Mucosa of descending colon (tissue), 3 donors: ENCODE data around the gene EZR. TPM values are rescaled to one million over a fixed set of nuclear protein-coding genes. Genes with fewer than 3 reads are reported as not detected.

ENCODE experiments used
- ATAC-seq: fragments of 200-7000 bp; cut with Tn5 transposase; one replicate; pipeline ENCODE4 v1.9.1; 2020; ENCODE audit warnings: mild to moderate bottlenecking, moderate library complexity
- DNase-seq, 3 donors: peaks; one replicate each; pipeline ENCODE4 v3.0.0-alpha.2; 2020
- H3K36me3 ChIP-seq: fragments of 200-600 bp; one replicate; pipeline ENCODE4 v1.8.0; 2021; ENCODE audit warnings: low read depth, mild to moderate bottlenecking
- H3K4me1 ChIP-seq: fragments of 200-600 bp; one replicate; pipeline ENCODE4 v1.8.0; 2021; ENCODE audit warnings: low read depth, mild to moderate bottlenecking
- H3K4me3 ChIP-seq: fragments of 200-600 bp; one replicate; pipeline ENCODE4 v1.8.0; 2021; ENCODE audit warnings: mild to moderate bottlenecking
- H3K9me3 ChIP-seq: fragments of 200-600 bp; one replicate; pipeline ENCODE4 v1.8.0; 2021; ENCODE audit warnings: mild to moderate bottlenecking
- intact Hi-C, 2 donors: fragments of 100-400 bp; cut with DNase I in 1 of 2; cut with micrococcal nuclease in 1 of 2; formaldehyde crosslinking; loops; one replicate each; pipeline versions ENCODE4 v1.11.0 to v1.11.1; 2022; cut with DNase I, micrococcal nuclease
- total RNA-seq, 3 donors: library from RNA; stranded (reverse); fragmentation: NEBNext Ultra II Directional in 2 of 3; extraction: Animal tissue kit (Norgen Biotek cat#: 25700) in 2 of 3; gene quantifications; one replicate each; pipeline versions ENCODE4 v1.2.1 to v1.2.4, GENCODE V29; 2021 to 2023
- TF ChIP-seq, protein P1 (sequence below): fragments of 200-600 bp; IDR thresholded peaks from one replicate; pipeline ENCODE4 v1.8.0; 2022; ENCODE audit warnings: antibody characterized with exemption, mild to moderate bottlenecking
- donor health status: DM: no; HTN: no; CAD: no; lungs with moderate emphysema.
- donor health status: DM: no; HTN: no; CAD: no.
- donor health status: DM: no; HTN: yes; CAD: no.

Gene EZR
- total RNA-seq, 3 donors from 2014 or later: 220 to 421 (median 334) TPM

DNA sequence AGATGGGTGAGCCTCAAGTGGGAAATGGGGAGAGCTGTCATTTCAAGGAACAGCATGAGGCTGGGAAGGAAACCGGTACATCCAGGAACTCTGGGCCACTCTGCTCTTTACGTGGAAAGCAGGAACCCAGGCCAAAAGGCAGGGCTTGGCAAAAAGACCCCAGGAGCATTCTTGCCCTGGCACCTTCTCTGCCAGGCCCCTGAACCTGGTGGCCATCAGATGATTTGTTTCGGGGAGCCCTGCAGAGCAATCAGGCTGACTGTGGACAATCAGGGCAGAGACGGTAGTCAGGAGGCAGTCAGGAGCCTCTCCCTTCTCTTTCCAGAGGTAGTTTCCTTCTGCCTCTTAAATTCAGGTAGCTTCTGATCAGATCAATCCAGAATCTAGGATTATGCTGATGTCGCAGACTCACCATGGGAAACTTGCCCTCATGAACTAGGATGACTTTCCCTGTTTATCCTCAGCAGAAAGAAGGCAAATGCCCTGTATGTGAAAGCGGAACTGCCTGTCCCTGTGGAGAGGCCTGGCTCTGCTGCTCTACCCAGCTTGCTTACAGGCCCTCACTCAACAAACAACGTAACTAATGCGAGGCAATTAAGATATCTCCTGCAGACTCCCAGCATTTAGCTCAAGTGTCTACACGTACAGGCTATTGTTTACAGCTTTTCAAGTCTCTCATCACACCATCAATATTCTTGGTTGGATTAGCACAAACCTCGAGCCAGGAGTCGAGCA lies 36.6 kb downstream of the EZR start:
- intact Hi-C loops: no loop called here
- no peak overlapping the region for H3K4me3 ChIP-seq
- peaks cover 29% of the 10 kb centered on the region for H3K4me1 ChIP-seq
- ATAC-seq: no peak
- TF ChIP-seq, protein P1, sequence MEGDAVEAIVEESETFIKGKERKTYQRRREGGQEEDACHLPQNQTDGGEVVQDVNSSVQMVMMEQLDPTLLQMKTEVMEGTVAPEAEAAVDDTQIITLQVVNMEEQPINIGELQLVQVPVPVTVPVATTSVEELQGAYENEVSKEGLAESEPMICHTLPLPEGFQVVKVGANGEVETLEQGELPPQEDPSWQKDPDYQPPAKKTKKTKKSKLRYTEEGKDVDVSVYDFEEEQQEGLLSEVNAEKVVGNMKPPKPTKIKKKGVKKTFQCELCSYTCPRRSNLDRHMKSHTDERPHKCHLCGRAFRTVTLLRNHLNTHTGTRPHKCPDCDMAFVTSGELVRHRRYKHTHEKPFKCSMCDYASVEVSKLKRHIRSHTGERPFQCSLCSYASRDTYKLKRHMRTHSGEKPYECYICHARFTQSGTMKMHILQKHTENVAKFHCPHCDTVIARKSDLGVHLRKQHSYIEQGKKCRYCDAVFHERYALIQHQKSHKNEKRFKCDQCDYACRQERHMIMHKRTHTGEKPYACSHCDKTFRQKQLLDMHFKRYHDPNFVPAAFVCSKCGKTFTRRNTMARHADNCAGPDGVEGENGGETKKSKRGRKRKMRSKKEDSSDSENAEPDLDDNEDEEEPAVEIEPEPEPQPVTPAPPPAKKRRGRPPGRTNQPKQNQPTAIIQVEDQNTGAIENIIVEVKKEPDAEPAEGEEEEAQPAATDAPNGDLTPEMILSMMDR: no peak
- peak in 1 of 3 donors; percentile 19 for DNase-seq
- peaks cover 19% of the 10 kb centered on the region for H3K36me3 ChIP-seq
- H3K9me3 ChIP-seq: no peaks in the 10 kb centered on the region

DNA sequence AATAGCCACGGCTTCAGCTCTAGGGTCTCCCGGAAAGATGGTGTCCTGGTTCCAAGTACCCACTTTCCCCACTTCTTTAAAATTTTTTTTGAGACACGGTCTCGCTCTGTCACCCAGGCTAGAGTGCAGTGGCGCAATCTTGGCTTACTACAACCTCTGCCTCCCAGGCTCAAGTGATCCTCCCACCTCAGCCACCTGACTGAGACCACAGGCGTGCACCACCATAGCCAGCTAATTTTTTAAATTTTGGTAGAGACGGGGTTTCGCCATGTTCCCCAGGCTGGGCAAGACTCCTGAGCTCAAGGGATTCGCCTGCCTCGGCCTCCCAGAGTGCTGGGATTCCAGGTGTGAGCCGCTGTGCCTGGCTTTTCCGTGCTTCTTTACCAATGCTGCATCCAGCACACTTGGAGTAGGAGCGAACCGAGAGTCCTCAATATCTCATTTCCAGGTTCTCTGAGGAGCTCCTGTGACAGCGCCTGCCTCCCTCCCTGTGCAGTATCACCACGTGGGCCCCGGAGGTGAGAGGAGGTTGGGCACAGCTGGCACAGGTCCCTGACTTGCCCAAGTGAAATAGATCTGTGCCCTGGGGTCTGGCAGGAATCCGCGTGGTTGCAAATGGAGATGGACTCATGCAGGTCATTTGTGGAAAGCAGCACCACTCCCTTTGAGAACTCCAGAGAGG lies 37.3 kb downstream of the EZR start:
- H3K9me3 ChIP-seq: no peaks in the 10 kb centered on the region
- H3K36me3 ChIP-seq: peaks cover 19% of the 10 kb centered on the region
- TF ChIP-seq, protein P1: no peak
- DNase-seq (peak in 1 of 3 donors; percentile 39), ATAC-seq (peak; percentile 2)
- H3K4me3 ChIP-seq: no peak overlapping the region
- peaks cover 26% of the 10 kb centered on the region for H3K4me1 ChIP-seq
- intact Hi-C loops: no loop called here

DNA sequence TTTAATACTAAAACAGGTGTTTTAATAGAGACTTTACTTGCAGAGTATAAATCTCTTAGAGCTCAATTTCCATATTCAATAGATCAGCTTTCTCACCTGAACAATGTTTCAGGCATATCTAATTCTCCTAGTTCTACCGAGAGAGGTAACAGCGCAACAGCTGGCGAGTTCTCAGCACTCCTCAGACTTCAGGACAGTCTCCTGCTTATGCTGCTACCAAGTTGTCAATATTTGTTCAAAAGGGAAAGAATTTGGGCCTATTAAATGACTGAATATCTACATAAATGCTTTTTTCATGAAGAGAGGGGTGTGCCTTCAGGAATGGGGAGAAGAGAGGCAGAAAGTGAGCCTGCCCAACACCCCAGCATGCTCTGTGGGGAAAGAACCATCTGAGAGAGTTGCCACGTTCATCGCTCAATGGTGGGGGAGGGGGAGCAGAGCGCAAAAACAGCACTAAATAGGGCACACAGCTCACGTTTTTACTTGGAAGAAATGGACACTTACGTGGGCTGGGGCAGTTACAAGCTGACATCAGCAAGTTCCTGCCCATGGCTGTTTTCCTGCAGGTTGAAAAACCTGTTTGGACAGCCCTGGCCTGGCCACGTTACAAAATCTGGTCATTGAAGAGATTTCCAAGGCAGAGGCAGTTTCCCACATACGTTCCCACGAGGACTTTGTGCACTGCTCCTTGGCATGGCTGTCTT lies 38.0 kb downstream of the EZR start:
- Histone ChIP-seq H3K9me3 (no peaks in the 10 kb centered on the region), H3K4me3 (no peak overlapping the region), H3K36me3 (peaks cover 20% of the 10 kb centered on the region), H3K4me1 (peaks cover 22% of the 10 kb centered on the region)
- ATAC-seq (peak; percentile 55), DNase-seq (peak in 2 of 3 donors; percentile 74 to 78)
- intact Hi-C loops: no loop called here
- TF ChIP-seq, protein P1: no peak

DNA sequence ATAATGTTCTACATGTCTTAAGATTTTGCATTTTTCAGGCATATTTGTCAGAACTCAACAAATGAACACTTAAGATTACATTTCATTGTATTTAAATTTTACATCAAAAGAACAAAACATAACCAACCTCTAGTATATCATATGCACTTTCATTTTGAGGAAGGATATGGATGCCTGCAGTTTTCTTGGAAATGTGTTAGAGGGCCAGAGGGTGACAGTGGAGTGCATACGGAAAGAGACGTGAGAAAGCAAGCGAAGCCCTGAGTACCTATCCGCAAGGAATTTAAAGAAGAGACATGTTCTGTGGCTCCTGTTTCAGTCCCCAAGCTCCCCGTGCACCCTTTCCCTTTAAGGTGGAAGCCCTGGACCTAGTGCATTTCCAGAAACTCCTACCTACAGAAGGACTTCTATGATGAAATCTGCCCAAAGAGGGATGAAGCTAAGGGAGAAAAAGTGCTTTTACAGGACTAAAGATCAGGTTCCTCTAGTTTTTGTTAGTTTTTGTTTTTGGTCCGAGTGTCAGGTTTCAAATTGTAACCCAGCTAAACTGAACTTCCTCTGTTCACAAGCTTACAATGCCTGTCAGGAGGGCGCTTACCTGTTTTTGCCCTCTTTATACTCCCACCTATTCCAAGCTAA lies 38.8 kb downstream of the EZR start:
- no peak for ATAC-seq
- TF ChIP-seq, protein P1: no peak
- intact Hi-C loops: no loop called here
- peaks cover 23% of the 10 kb centered on the region for H3K36me3 ChIP-seq
- H3K4me3 ChIP-seq: no peak overlapping the region
- peaks cover 22% of the 10 kb centered on the region for H3K4me1 ChIP-seq
- no peak for DNase-seq
- H3K9me3 ChIP-seq: no peaks in the 10 kb centered on the region

DNA sequence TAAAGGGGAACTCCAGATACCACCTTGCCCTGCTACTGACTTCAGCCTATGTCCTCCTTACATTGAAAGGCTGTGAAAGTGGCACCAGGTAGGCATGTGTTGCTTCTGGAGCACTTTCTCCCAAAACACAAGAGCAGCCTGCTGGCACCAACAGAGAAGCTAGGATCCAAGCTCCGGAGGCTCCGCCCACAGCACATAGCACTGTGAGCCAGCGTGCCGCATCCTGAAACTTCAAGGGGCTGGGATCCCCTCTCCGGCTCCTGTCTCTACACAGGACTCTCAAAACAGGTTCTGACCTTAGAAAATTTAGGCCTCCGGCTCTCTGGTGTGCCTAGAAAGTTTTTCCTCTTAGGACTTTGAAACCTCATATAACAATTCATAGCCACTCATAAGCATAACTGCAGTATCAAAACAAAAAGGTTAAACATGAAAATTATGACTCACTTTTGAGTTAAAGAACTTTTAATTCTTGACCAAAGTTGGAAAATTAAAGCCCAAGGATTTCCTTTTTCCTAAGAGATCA lies 41.1 kb downstream of the EZR start:
- no peaks in the 10 kb centered on the region for H3K9me3 ChIP-seq
- no peak overlapping the region for H3K4me3 ChIP-seq
- intact Hi-C loops: no loop called here
- TF ChIP-seq, protein P1: no peak
- H3K36me3 ChIP-seq: peaks cover 11% of the 10 kb centered on the region
- H3K4me1 ChIP-seq: peaks cover 31% of the 10 kb centered on the region
- ATAC-seq (peak; percentile 3), DNase-seq (peak in 2 of 3 donors; percentile 54 to 61)
